ENCODE measurements around the gene ZIC1. TPM values are rescaled to one million over a fixed set of nuclear protein-coding genes. Genes with fewer than 3 reads are reported as not detected.

Gene ZIC1
- total RNA-seq, 1 experiment from 2014 or later: not detected

GRCh38 chr3:147383617-147384016 lies 25.5 kb upstream of the ZIC1 start:
- Histone ChIP-seq H4K8ac (replicated peaks; ENCODE audit: insufficient read length, low read depth, low read length) (no peak overlapping the region), H3K79me2 (ENCODE audit: insufficient read depth, low read length) (no peaks in the 10 kb centered on the region), H3K56ac (ENCODE audit: insufficient read length, low read depth, low read length) (no peak overlapping the region), H2AFZ (ENCODE audit: low read length) (no peak overlapping the region), H3K27ac (ENCODE audit: insufficient read length, low read depth, low read length) (no peak overlapping the region), H2BK12ac (ENCODE audit: insufficient read length, low read depth, low read length) (no peak overlapping the region), H4K91ac (ENCODE audit: insufficient read length, low read depth, low read length) (no peak overlapping the region), H3K4ac (ENCODE audit: low read depth, low read length) (no peak overlapping the region), H3K4me1 (ENCODE audit: insufficient read depth, low read length) (peaks cover 6% of the 10 kb centered on the region; the same call in 1 of the 2 replicates), H3K27me3 (ENCODE audit: insufficient read depth, low read length) (peaks cover 68% of the 10 kb centered on the region), H2BK120ac (ENCODE audit: low read depth, low read length, poor library complexity, severe bottlenecking) (no peak overlapping the region), H4K20me1 (ENCODE audit: control insufficient read depth, insufficient read depth, insufficient read length) (no peaks in the 10 kb centered on the region), H3K79me1 (ENCODE audit: insufficient read depth, low read depth, low read length, poor library complexity, severe bottlenecking) (no peaks in the 10 kb centered on the region), H2AK5ac (ENCODE audit: insufficient read length, low read length) (no peak overlapping the region), H4K5ac (ENCODE audit: insufficient read length, low read depth, low read length) (no peak overlapping the region), H2BK5ac (ENCODE audit: insufficient read length, low read length) (no peak overlapping the region), H3T11ph (ENCODE audit: low read length) (no peak overlapping the region), H3K9me3 (ENCODE audit: control insufficient read depth, low read depth, low read length) (no peaks in the 10 kb centered on the region), H3K23me2 (ENCODE audit: insufficient read length, low read depth, low read length, poor library complexity, severe bottlenecking) (peaks cover 6% of the 10 kb centered on the region), H3K23ac (ENCODE audit: insufficient read length, low read depth, low read length) (no peak overlapping the region), H3K4me2 (ENCODE audit: insufficient read depth, insufficient read length, low read length) (no peak overlapping the region), H3K14ac (ENCODE audit: insufficient read depth, low read length) (no peak overlapping the region), H3K9ac (ENCODE audit: extremely low read depth, insufficient read length, low read length) (no peak overlapping the region), H2BK15ac (ENCODE audit: low read depth, low read length) (no peak overlapping the region), H2BK20ac (ENCODE audit: low read depth, low read length, poor library complexity, severe bottlenecking) (no peak overlapping the region), H3K18ac (ENCODE audit: insufficient read length, low read depth, low read length) (no peak overlapping the region)
- TF ChIP-seq CTCF (conservative IDR thresholded peaks at IDR 0.05): peak; percentile 72
- no peak overlapping the region for H3K27ac Mint-ChIP-seq
- no peaks in the 10 kb centered on the region; a peak in 2 of 7 replicates for H3K36me3 Mint-ChIP-seq (ENCODE audit: insufficient read depth in 1 of 3, low read depth in 3 of 3)
- H3K4me1 Mint-ChIP-seq: peaks cover 56 to 88% of the 10 kb centered on the region in 2 experiments
- H3K9me3 Mint-ChIP-seq: peaks cover 0 to 3% of the 10 kb centered on the region in 2 experiments; a peak in 2 of 5 replicates
- peaks cover 98% of the 10 kb centered on the region for H3K27me3 Mint-ChIP-seq (ENCODE audit: low read depth)
- peak; percentile 53 for DNase-seq
- no CpG with 5 or more reads among the region's 6 CpGs for WGBS (ENCODE audit: extremely low coverage, insufficient read length, low lambda C conversion rate)
- 0 out of 5 replicates have a peak overlapping the region, but pooled peaks of 1 of the 2 experiments have one; percentile 12 for H3K4me3 Mint-ChIP-seq
